Stomach smooth muscle (tissue), 2 donors: ENCODE measurements around the gene LUZP2.

Experiments used
- H3K27ac ChIP-seq: one replicate; pipeline ENCODE4 v1.7.0; 2013; ENCODE audit warnings: mild to moderate bottlenecking, low read length, inconsistent platforms
- H3K27me3 ChIP-seq, 2 donors: one replicate each; pipeline ENCODE4 v1.7.0; 2013; ENCODE audit warnings: low read length in 2 of 2; ENCODE audit not compliant: insufficient read depth in 2 of 2, control insufficient read depth in 1 of 2
- H3K36me3 ChIP-seq, 2 donors: one replicate each; pipeline ENCODE4 v1.7.0; 2013; ENCODE audit warnings: low read length in 2 of 2; ENCODE audit not compliant: control insufficient read depth in 2 of 2, insufficient read depth in 2 of 2
- H3K4me1 ChIP-seq: one replicate; pipeline ENCODE4 v1.7.0; 2013; ENCODE audit warnings: low read length; ENCODE audit not compliant: control insufficient read depth, insufficient read depth
- H3K4me3 ChIP-seq, 2 donors: one replicate each; pipeline ENCODE4 v1.7.0; 2013; ENCODE audit warnings: low read length in 2 of 2
- H3K9ac ChIP-seq, 2 donors: one replicate each; pipeline ENCODE4 v1.7.0; 2013; ENCODE audit warnings: low read length in 2 of 2, mild to moderate bottlenecking in 1 of 2
- H3K9me3 ChIP-seq, 2 donors: one replicate each; pipeline ENCODE4 v1.7.0; 2013; ENCODE audit warnings: low read length in 2 of 2; ENCODE audit not compliant: control insufficient read depth in 2 of 2
- donor health status: healthy.
- donor health status: Pancreatic carcinoma.

Gene LUZP2

GRCh38 chr11:25066706-25067105 lies 569.9 kb downstream of the LUZP2 start:
- H3K9me3 ChIP-seq: no peaks in the 10 kb centered on the region
- H3K27ac ChIP-seq: no peak overlapping the region
- no peak overlapping the region for H3K9ac ChIP-seq
- no peak overlapping the region for H3K4me3 ChIP-seq
- no peaks in the 10 kb centered on the region for H3K4me1 ChIP-seq
- H3K27me3 ChIP-seq: no peaks in the 10 kb centered on the region
- no peaks in the 10 kb centered on the region for H3K36me3 ChIP-seq

- H3K27ac ChIP-seq: no peak overlapping the region
Observed at GRCh38 chr11:25068451-25068850, 571.6 kb downstream of the LUZP2 start.

DNA sequence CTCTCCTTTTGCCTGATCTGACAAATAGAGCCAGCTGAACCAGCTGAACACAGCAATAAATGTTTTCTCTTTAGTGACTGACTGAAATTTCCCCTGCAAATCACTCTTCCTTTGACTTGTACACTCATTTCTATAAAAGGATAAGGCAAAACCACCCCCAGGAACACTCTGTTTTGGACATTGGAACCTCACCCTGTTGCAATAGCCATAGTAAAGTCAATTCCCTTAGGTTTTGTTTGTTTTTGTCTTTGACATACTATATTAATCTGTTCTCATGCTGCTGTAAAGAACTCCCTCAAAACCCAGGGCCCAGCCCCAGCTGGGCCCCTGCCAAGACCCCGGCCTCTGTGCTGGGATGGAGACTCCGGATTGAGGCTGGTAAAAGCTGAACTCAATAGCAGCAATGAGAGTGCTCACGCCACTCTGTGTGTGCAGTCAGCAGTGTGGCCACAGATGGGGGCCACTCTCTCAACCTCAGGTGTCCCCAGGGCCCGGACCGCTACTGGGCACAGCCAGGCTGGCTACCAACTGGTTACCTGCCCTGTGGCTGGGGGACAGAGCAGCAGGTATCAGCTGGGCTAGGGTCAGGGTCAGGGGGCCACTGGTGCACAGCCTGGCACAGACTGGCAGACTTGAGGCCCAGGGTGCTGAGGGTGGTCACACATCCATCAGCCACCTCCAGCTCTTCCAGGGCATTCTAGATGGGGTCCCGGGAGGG lies 597.4 kb downstream of the LUZP2 start:
- Histone ChIP-seq H3K9me3 (no peaks in the 10 kb centered on the region), H3K27me3 (no peaks in the 10 kb centered on the region), H3K4me1 (no peaks in the 10 kb centered on the region), H3K27ac (no peak overlapping the region), H3K36me3 (no peaks in the 10 kb centered on the region), H3K4me3 (no peak overlapping the region), H3K9ac (no peak overlapping the region)

More at GRCh38 chr11:25068451-25068850, 571.6 kb downstream of the LUZP2 start:
- Histone ChIP-seq H3K9ac (no peak overlapping the region), H3K36me3 (no peaks in the 10 kb centered on the region), H3K27me3 (no peaks in the 10 kb centered on the region), H3K9me3 (no peaks in the 10 kb centered on the region), H3K4me3 (no peak overlapping the region), H3K4me1 (no peaks in the 10 kb centered on the region)

- no peak overlapping the region for H3K27ac ChIP-seq
- H3K4me1 ChIP-seq: no peaks in the 10 kb centered on the region
- H3K4me3 ChIP-seq: no peak overlapping the region
- no peak overlapping the region for H3K9ac ChIP-seq
- H3K27me3 ChIP-seq: no peaks in the 10 kb centered on the region
- no peaks in the 10 kb centered on the region for H3K9me3 ChIP-seq
- H3K36me3 ChIP-seq: no peaks in the 10 kb centered on the region
Observed at GRCh38 chr11:25119416-25119815, 622.6 kb downstream of the LUZP2 start.
